Measurements from ENCODE around the gene TTC7B. TPM values are rescaled to one million over a fixed set of nuclear protein-coding genes. Genes with fewer than 3 reads are reported as not detected.

The TTC7B gene
- total RNA-seq, 1 experiment from 2014 or later = under 0.01 TPM

- Histone ChIP-seq H3K27me3 (ENCODE audit: low read length) (peaks cover 8% of the 10 kb centered on the region; the same call in 1 of the 2 replicates), H3K4me1 (ENCODE audit: low read length) (no peaks in the 10 kb centered on the region), H2AFZ (ENCODE audit: low read length) (no peak overlapping the region), H3K4me3 (ENCODE audit: low read length) (no peak overlapping the region), H3K9ac (ENCODE audit: low read length) (no peak overlapping the region), H3K36me3 (ENCODE audit: insufficient read depth, low read length) (no peaks in the 10 kb centered on the region), H3K4me2 (ENCODE audit: low read depth, low read length, poor library complexity, severe bottlenecking) (no peak overlapping the region), H3K27ac (ENCODE audit: low read length) (no peak overlapping the region), H3K9me3 (ENCODE audit: low read length) (peaks cover 6% of the 10 kb centered on the region; the same call in 1 of the 2 replicates), H3K9me2 (replicated peaks; ENCODE audit: insufficient read depth, low read length) (no peaks in the 10 kb centered on the region), H3K79me2 (ENCODE audit: low read length) (no peaks in the 10 kb centered on the region), H4K20me1 (ENCODE audit: insufficient read depth, low read depth, low read length) (no peaks in the 10 kb centered on the region; the same call in 1 of the 2 replicates)
- no peak for DNase-seq
These were observed 73.5 kb downstream of the TTC7B start for GRCh38 chr14:90742729-90743128.

DNA sequence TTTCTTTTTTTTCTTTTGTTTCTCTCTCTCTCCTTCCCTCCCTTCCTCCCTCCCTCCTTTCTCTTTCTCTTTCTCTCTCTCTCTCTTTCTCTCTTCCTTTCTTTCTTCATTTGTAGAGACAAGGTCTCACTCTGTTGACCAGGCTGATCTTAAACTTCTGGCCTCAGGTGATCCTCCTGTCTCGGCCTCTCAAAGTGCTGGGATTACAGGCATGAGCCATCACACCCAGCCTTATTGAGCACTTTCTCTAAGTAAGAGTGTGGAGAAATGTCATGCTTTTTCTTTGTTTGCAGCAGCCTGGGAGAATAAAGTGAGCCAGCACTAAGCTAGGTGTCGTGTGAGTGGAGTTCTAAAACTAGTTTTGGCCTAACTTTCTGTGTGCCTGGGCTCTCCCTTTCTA, 74.0 kb downstream of the TTC7B start:
- Histone ChIP-seq H3K27ac (ENCODE audit: low read length) (no peak overlapping the region), H3K27me3 (ENCODE audit: low read length) (peaks cover 4% of the 10 kb centered on the region; the same call in 1 of the 2 replicates)

GRCh38 chr14:90741682-90741946, 74.6 kb downstream of the TTC7B start:
- no peak for DNase-seq
- Histone ChIP-seq H3K9me3 (ENCODE audit: low read length) (no peaks in the 10 kb centered on the region), H3K4me2 (ENCODE audit: low read depth, low read length, poor library complexity, severe bottlenecking) (no peak overlapping the region)

More for the DNA sequence above, 74.0 kb downstream of the TTC7B start:
- Histone ChIP-seq H3K4me1 (ENCODE audit: low read length) (no peaks in the 10 kb centered on the region), H3K79me2 (ENCODE audit: low read length) (no peaks in the 10 kb centered on the region), H2AFZ (ENCODE audit: low read length) (no peak overlapping the region), H3K9me2 (replicated peaks; ENCODE audit: insufficient read depth, low read length) (no peaks in the 10 kb centered on the region), H4K20me1 (ENCODE audit: insufficient read depth, low read depth, low read length) (no peaks in the 10 kb centered on the region; the same call in 1 of the 2 replicates), H3K9ac (ENCODE audit: low read length) (no peak overlapping the region), H3K36me3 (ENCODE audit: insufficient read depth, low read length) (no peaks in the 10 kb centered on the region), H3K9me3 (ENCODE audit: low read length) (0 out of 2 replicates have a peak, but pooled peaks cover 1% of the 10 kb centered on the region), H3K4me3 (ENCODE audit: low read length) (no peak overlapping the region), H3K4me2 (ENCODE audit: low read depth, low read length, poor library complexity, severe bottlenecking) (no peak overlapping the region)
- DNase-seq = no peak

GRCh38 chr14:90740946-90741681, 75.1 kb downstream of the TTC7B start:
- Histone ChIP-seq H3K79me2 (ENCODE audit: low read length) (no peaks in the 10 kb centered on the region), H4K20me1 (ENCODE audit: insufficient read depth, low read depth, low read length) (no peaks in the 10 kb centered on the region; the same call in 1 of the 2 replicates), H3K27ac (ENCODE audit: low read length) (no peak overlapping the region), H3K27me3 (ENCODE audit: low read length) (peaks cover 3% of the 10 kb centered on the region; the same call in 1 of the 2 replicates), H3K4me2 (ENCODE audit: low read depth, low read length, poor library complexity, severe bottlenecking) (no peak overlapping the region), H3K4me3 (ENCODE audit: low read length) (no peak overlapping the region), H3K36me3 (ENCODE audit: insufficient read depth, low read length) (no peaks in the 10 kb centered on the region), H3K4me1 (ENCODE audit: low read length) (no peaks in the 10 kb centered on the region), H3K9me2 (replicated peaks; ENCODE audit: insufficient read depth, low read length) (no peaks in the 10 kb centered on the region), H3K9me3 (ENCODE audit: low read length) (no peaks in the 10 kb centered on the region), H3K9ac (ENCODE audit: low read length) (no peak overlapping the region), H2AFZ (ENCODE audit: low read length) (no peak overlapping the region)
- DNase-seq = no peak

More at GRCh38 chr14:90741682-90741946, 74.6 kb downstream of the TTC7B start:
- H2AFZ ChIP-seq (ENCODE audit: low read length) = no peak overlapping the region
- H3K27ac ChIP-seq (ENCODE audit: low read length) = no peak overlapping the region
- H3K36me3 ChIP-seq (ENCODE audit: insufficient read depth, low read length) = no peaks in the 10 kb centered on the region
- no peak overlapping the region for H3K9ac ChIP-seq (ENCODE audit: low read length)
- no peaks in the 10 kb centered on the region for H3K9me2 ChIP-seq (replicated peaks; ENCODE audit: insufficient read depth, low read length)
- peaks cover 3% of the 10 kb centered on the region; the same call in 1 of the 2 replicates for H3K27me3 ChIP-seq (ENCODE audit: low read length)
- H3K4me3 ChIP-seq (ENCODE audit: low read length) = no peak overlapping the region
- no peaks in the 10 kb centered on the region for H3K4me1 ChIP-seq (ENCODE audit: low read length)
- no peaks in the 10 kb centered on the region for H3K79me2 ChIP-seq (ENCODE audit: low read length)
- no peaks in the 10 kb centered on the region; the same call in 1 of the 2 replicates for H4K20me1 ChIP-seq (ENCODE audit: insufficient read depth, low read depth, low read length)

DNA sequence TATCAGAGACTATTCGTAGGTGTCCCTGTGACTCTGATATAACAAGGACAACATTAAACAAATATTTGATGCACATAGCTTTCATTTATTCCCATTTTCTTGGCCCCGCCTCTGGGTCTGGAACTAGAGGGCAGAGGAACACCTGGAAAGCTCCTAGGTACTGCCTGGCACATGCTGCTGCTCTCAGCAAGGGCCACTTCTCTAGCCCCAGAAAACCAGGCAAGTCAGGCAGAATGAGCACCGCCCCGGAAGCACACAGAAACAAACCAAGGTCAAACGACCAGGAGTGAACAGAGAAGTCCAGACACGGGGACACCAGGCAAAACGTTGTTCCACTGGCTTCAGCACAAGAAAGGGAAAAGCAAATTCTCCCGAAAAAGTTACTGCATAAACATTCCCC, 76.1 kb downstream of the TTC7B start:
- no peak overlapping the region for H3K9ac ChIP-seq (ENCODE audit: low read length)
- H3K27me3 ChIP-seq (ENCODE audit: low read length) = peaks cover 3% of the 10 kb centered on the region; the same call in 1 of the 2 replicates
- no peaks in the 10 kb centered on the region for H3K9me3 ChIP-seq (ENCODE audit: low read length)
- H3K27ac ChIP-seq (ENCODE audit: low read length) = no peak overlapping the region
- H3K9me2 ChIP-seq (replicated peaks; ENCODE audit: insufficient read depth, low read length) = no peaks in the 10 kb centered on the region
- H3K4me1 ChIP-seq (ENCODE audit: low read length) = no peaks in the 10 kb centered on the region
- H3K4me3 ChIP-seq (ENCODE audit: low read length) = no peak overlapping the region
- H3K79me2 ChIP-seq (ENCODE audit: low read length) = no peaks in the 10 kb centered on the region
- H2AFZ ChIP-seq (ENCODE audit: low read length) = no peak overlapping the region
- no peak overlapping the region for H3K4me2 ChIP-seq (ENCODE audit: low read depth, low read length, poor library complexity, severe bottlenecking)
- no peak for DNase-seq
- no peaks in the 10 kb centered on the region for H3K36me3 ChIP-seq (ENCODE audit: insufficient read depth, low read length)
- H4K20me1 ChIP-seq (ENCODE audit: insufficient read depth, low read depth, low read length) = no peaks in the 10 kb centered on the region; the same call in 1 of the 2 replicates

- Histone ChIP-seq H3K9ac (ENCODE audit: low read length) (no peak overlapping the region), H3K27me3 (ENCODE audit: low read length) (peaks cover 3% of the 10 kb centered on the region; the same call in 1 of the 2 replicates), H3K4me2 (ENCODE audit: low read depth, low read length, poor library complexity, severe bottlenecking) (no peak overlapping the region), H3K36me3 (ENCODE audit: insufficient read depth, low read length) (no peaks in the 10 kb centered on the region), H4K20me1 (ENCODE audit: insufficient read depth, low read depth, low read length) (no peaks in the 10 kb centered on the region; the same call in 1 of the 2 replicates), H3K9me3 (ENCODE audit: low read length) (no peaks in the 10 kb centered on the region), H3K4me1 (ENCODE audit: low read length) (no peaks in the 10 kb centered on the region), H2AFZ (ENCODE audit: low read length) (no peak overlapping the region), H3K9me2 (replicated peaks; ENCODE audit: insufficient read depth, low read length) (no peaks in the 10 kb centered on the region), H3K27ac (ENCODE audit: low read length) (no peak overlapping the region), H3K4me3 (ENCODE audit: low read length) (no peak overlapping the region), H3K79me2 (ENCODE audit: low read length) (no peaks in the 10 kb centered on the region)
- DNase-seq = no peak
These were observed 76.7 kb downstream of the TTC7B start for GRCh38 chr14:90739318-90740068.

GRCh38 chr14:90733139-90733808, 83.0 kb downstream of the TTC7B start:
- Histone ChIP-seq H3K27me3 (ENCODE audit: low read length) (no peaks in the 10 kb centered on the region), H3K4me3 (ENCODE audit: low read length) (no peak overlapping the region), H3K4me1 (ENCODE audit: low read length) (no peaks in the 10 kb centered on the region), H3K9me2 (replicated peaks; ENCODE audit: insufficient read depth, low read length) (no peaks in the 10 kb centered on the region), H3K9me3 (ENCODE audit: low read length) (no peaks in the 10 kb centered on the region), H3K27ac (ENCODE audit: low read length) (no peak overlapping the region), H4K20me1 (ENCODE audit: insufficient read depth, low read depth, low read length) (no peaks in the 10 kb centered on the region), H3K4me2 (ENCODE audit: low read depth, low read length, poor library complexity, severe bottlenecking) (no peak overlapping the region), H3K79me2 (ENCODE audit: low read length) (no peaks in the 10 kb centered on the region), H3K9ac (ENCODE audit: low read length) (no peak overlapping the region), H2AFZ (ENCODE audit: low read length) (no peak overlapping the region), H3K36me3 (ENCODE audit: insufficient read depth, low read length) (no peaks in the 10 kb centered on the region)
- DNase-seq = no peak

GRCh38 chr14:90732718-90733117, 83.5 kb downstream of the TTC7B start:
- Histone ChIP-seq H3K9me3 (ENCODE audit: low read length) (no peaks in the 10 kb centered on the region), H3K27ac (ENCODE audit: low read length) (no peak overlapping the region), H3K4me2 (ENCODE audit: low read depth, low read length, poor library complexity, severe bottlenecking) (no peak overlapping the region), H3K27me3 (ENCODE audit: low read length) (no peaks in the 10 kb centered on the region), H3K4me1 (ENCODE audit: low read length) (no peaks in the 10 kb centered on the region), H3K9me2 (replicated peaks; ENCODE audit: insufficient read depth, low read length) (no peaks in the 10 kb centered on the region), H3K4me3 (ENCODE audit: low read length) (no peak overlapping the region), H4K20me1 (ENCODE audit: insufficient read depth, low read depth, low read length) (no peaks in the 10 kb centered on the region), H3K36me3 (ENCODE audit: insufficient read depth, low read length) (no peaks in the 10 kb centered on the region), H3K9ac (ENCODE audit: low read length) (no peak overlapping the region), H2AFZ (ENCODE audit: low read length) (no peak overlapping the region), H3K79me2 (ENCODE audit: low read length) (no peaks in the 10 kb centered on the region)
- DNase-seq = no peak
